Measurements from ENCODE around the gene EBPL.

Gene EBPL

GRCh38 chr13:49653478-49653877 is 37.8 kb downstream of the EBPL start:
- no peaks in the 10 kb centered on the region for H3K9me3 ChIP-seq (ENCODE audit: severe bottlenecking)
- no peak overlapping the region for H3K27ac ChIP-seq
- no peaks in the 10 kb centered on the region for H3K27me3 ChIP-seq (ENCODE audit: insufficient read depth, low read depth, severe bottlenecking)
- TF ChIP-seq, protein P1, sequence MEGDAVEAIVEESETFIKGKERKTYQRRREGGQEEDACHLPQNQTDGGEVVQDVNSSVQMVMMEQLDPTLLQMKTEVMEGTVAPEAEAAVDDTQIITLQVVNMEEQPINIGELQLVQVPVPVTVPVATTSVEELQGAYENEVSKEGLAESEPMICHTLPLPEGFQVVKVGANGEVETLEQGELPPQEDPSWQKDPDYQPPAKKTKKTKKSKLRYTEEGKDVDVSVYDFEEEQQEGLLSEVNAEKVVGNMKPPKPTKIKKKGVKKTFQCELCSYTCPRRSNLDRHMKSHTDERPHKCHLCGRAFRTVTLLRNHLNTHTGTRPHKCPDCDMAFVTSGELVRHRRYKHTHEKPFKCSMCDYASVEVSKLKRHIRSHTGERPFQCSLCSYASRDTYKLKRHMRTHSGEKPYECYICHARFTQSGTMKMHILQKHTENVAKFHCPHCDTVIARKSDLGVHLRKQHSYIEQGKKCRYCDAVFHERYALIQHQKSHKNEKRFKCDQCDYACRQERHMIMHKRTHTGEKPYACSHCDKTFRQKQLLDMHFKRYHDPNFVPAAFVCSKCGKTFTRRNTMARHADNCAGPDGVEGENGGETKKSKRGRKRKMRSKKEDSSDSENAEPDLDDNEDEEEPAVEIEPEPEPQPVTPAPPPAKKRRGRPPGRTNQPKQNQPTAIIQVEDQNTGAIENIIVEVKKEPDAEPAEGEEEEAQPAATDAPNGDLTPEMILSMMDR (IDR thresholded peaks at IDR 0.05; ENCODE audit: low read depth, low read length) = no peak
- no peak for DNase-seq
- no peak overlapping the region for H3K4me3 ChIP-seq (ENCODE audit: low read depth, low read length)
- no peaks in the 10 kb centered on the region for H3K36me3 ChIP-seq

DNA sequence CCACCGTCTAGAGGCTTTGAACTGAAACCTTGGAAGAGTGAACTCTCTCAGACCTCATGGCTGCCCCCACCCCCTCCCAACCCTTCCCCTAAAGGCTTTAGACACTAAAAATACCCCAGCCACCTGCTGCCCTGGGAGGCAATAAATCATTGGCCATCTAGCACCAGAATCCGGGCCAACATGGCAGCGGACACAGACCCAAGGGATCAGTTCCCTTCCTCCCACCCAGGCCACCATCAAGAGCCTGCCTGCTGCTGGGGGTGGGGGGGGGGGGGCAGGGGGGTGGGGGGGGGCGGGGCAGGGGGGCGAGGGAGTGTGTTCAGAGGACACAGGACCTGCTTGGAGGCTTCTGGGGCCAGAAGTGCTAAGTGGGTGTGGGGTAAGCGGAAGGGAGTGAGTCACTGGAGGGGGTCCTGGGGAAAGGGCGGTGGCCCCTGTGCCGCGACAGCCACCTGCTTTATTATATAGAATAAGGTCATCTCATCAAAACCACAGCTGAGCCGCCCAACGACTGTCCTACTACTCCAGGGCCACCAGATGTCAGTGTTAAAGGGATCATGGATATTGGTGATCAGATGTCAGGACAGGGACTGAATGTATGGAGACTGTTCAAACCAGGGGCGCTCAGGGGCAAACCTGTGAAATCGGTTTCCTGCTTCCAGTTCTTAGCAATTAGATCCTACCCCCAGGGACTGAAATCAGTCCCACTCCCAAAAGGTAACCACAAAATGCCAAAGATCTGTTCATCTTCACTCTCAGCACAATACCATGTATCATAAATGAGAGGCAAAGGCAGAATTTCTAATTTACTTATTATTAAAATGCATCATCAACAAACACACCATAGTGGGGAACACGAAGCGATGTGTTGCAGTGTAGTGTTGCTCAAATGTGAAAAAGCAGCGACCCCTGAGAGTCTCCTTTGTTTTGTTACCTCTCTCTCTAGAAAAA is 38.7 kb downstream of the EBPL start:
- no peaks in the 10 kb centered on the region for H3K36me3 ChIP-seq
- no peaks in the 10 kb centered on the region for H3K9me3 ChIP-seq (ENCODE audit: severe bottlenecking)
- peak overlapping the region; percentile 79 for H3K27ac ChIP-seq
- TF ChIP-seq, protein P1 (IDR thresholded peaks at IDR 0.05; ENCODE audit: low read depth, low read length) = peak; percentile 48
- H3K27me3 ChIP-seq (ENCODE audit: insufficient read depth, low read depth, severe bottlenecking) = no peaks in the 10 kb centered on the region
- H3K4me3 ChIP-seq (ENCODE audit: low read depth, low read length) = peak overlapping the region; percentile 16
- DNase-seq = peak; percentile 81

DNA sequence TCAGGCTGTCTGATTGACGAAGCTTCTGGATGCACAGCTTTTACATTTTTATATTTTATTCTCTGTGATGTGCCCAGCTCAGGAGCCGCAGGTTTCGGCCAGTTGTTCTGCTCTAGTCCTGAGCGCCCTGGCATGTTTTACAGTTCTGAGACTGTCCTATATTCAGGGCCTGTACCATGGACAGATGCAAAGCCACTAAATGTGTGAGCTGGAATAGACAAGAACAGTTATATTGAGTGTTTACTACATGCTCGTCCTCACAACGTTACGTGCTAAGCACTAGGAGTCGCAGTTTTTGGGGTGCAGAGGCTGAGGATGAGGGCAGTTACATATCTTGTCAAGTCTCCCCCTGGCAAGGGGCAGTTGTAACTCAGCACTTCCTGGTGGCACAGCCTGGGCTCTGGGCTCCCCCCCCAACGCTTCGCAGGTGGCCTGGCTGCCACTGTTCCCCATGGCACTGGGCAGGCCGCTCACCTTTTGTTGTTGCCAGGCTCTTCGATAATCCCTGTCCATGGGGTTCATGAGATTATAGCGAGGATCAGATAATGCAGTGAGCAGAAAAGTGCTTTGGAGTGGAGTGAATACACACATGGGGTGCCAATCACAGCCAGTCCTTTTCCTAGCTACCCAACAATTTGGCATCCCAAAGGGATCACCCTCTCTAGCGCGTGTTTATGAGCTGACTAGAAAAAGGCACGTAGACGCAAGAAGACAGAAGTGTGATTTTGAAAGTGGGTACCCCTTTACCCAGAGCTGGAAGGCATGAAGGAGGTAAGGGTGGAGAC is 39.5 kb downstream of the EBPL start:
- DNase-seq = no peak
- Histone ChIP-seq H3K9me3 (ENCODE audit: severe bottlenecking) (no peaks in the 10 kb centered on the region), H3K4me3 (ENCODE audit: low read depth, low read length) (peak overlapping the region; percentile 16; the same call in 1 of the 2 replicates), H3K27ac (peak overlapping the region; percentile 79), H3K36me3 (no peaks in the 10 kb centered on the region), H3K27me3 (ENCODE audit: insufficient read depth, low read depth, severe bottlenecking) (no peaks in the 10 kb centered on the region)
- TF ChIP-seq, protein P1 (IDR thresholded peaks at IDR 0.05; ENCODE audit: low read depth, low read length) = no peak

DNA sequence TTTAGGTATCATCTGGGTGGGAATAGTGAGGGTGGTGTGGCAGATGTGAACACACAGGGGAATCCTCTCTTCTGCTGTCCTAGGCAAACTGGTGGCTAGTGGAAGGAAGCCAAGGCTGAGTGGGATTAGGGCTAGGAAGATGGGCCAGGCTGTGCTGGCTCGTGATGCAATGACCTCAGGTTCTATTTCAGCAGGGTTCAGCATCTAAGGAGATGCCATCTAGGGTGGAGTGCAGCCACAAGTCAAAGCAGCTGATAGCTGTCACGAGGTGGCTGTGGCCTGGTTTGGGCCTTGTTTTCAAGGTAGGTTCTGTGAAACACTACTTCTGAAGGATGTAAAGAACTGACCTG is 41.3 kb downstream of the EBPL start:
- TF ChIP-seq, protein P1 (IDR thresholded peaks at IDR 0.05; ENCODE audit: low read depth, low read length) = no peak
- Histone ChIP-seq H3K27ac (no peak overlapping the region), H3K36me3 (no peaks in the 10 kb centered on the region), H3K4me3 (ENCODE audit: low read depth, low read length) (no peak overlapping the region), H3K9me3 (ENCODE audit: severe bottlenecking) (no peaks in the 10 kb centered on the region), H3K27me3 (ENCODE audit: insufficient read depth, low read depth, severe bottlenecking) (no peaks in the 10 kb centered on the region)
- DNase-seq = no peak

DNA sequence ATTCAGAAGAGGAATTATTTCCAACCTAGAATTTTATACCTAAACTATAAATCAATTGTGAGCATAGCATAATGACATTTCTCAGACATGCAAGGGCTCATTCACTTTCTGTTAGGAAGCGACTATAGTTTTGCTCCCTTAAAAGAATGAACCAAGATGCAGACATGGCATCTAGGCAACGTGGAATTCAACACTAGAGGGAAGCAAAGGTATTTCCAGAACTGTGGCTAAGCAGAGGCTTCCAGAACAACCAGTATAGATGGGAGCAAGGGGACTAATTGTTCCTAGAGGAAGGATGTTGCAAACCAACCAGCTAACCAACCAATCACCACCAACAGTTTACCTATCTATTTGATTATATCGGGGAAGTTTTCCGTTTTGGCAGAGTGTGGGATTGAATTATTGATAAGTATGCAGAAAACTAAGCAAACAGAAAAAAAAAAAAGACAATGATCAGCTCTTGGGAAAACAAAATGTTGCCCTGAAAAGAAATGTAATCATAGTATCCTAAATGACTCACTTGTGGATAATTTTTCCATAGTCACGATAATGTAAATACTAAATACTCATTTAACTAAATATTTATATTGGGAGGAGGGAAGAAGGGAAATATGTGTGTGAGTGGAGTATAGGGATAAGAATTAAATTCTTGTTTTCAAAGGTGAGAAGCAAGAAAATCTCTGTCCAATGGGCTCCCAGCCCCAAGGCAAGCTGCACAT is 41.9 kb downstream of the EBPL start:
- H3K27ac ChIP-seq = no peak overlapping the region
- TF ChIP-seq, protein P1 (IDR thresholded peaks at IDR 0.05; ENCODE audit: low read depth, low read length) = peak; percentile 18; the same call in 1 of the 2 replicates
- no peaks in the 10 kb centered on the region for H3K36me3 ChIP-seq
- DNase-seq = no peak
- H3K9me3 ChIP-seq (ENCODE audit: severe bottlenecking) = no peaks in the 10 kb centered on the region
- H3K4me3 ChIP-seq (ENCODE audit: low read depth, low read length) = no peak overlapping the region
- H3K27me3 ChIP-seq (ENCODE audit: insufficient read depth, low read depth, severe bottlenecking) = no peaks in the 10 kb centered on the region
